ELR (cell line): ENCODE results near the gene INTS2.
"Not testable (repeated sequence)": the region's sequence is repeated elsewhere in the genome, so short reads cannot be mapped to it uniquely, and the experiment has no call there.

Source experiments
- DNase-seq: peaks from one replicate; pipeline ENCODE4 v3.0.0-alpha.2; 2015; ENCODE audit warnings: low read depth

INTS2 gene

GRCh38 chr17:61819265-61819664, 108.5 kb downstream of the INTS2 start:
- DNase-seq, result not testable (repeated sequence)

- DNase-seq, result no peak
Observed at GRCh38 chr17:61818225-61818624, 109.6 kb downstream of the INTS2 start.

GRCh38 chr17:61817452-61817851, 110.3 kb downstream of the INTS2 start:
- DNase-seq, result no peak

- peak; percentile 65 for DNase-seq
Observed at GRCh38 chr17:61816538-61816937, 111.2 kb downstream of the INTS2 start.

- DNase-seq, result no peak
Observed at GRCh38 chr17:61815863-61816503, 111.8 kb downstream of the INTS2 start.
